Hematopoietic multipotent progenitor cell treated with erythropoietin and hydrocortisone succinate and interleukin-3 and kit ligand, for 8 days (in vitro differentiated cells): Measurements from ENCODE around the gene RSPO3.
A peak's percentile ranks its signal among the peaks of the same experiment; 100 is the strongest.
"Not testable (repeated sequence)": the region's sequence is repeated elsewhere in the genome, so short reads cannot be mapped to it uniquely, and the experiment has no call there.

ENCODE experiments used
- DNase-seq: peaks from one replicate; pipeline ENCODE4 v3.0.0-alpha.2; 2015

RSPO3 gene, protein sequence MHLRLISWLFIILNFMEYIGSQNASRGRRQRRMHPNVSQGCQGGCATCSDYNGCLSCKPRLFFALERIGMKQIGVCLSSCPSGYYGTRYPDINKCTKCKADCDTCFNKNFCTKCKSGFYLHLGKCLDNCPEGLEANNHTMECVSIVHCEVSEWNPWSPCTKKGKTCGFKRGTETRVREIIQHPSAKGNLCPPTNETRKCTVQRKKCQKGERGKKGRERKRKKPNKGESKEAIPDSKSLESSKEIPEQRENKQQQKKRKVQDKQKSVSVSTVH

DNA sequence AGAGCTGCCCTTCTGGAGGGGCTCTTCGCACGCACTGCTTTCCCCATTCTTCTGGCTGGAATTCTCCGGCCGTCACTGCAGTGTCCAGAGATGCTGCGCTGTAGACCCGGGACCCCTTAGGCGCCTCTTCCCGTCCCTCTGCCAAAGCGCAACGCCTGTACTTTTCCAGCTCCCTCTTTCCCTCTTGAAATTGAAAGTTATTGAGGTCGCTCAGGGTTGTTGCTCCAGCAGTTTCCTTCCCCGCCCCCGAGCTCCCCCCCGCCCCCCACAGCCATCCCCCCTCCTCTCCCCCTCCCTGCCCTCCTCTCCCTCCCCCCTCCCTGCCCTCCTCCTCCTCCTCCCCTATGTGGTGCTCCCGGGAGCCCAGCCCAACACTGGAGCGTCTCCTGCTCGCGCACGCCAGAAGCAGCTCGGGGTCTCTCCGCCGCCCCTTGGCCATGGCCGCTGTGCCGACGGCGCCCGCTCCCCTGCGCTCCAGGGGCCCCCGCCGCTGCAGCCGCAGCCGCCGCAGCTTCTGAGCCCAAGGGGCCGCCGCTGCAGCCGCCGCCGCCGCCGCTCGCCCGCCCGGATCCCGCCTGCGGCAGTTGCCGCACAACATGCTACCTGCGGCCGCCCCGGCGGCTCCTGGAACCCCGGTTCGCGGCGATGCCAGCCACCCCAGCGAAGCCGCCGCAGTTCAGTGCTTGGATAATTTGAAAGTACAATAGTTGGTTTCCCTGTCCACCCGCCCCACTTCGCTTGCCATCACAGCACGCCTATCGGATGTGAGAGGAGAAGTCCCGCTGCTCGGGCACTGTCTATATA, at the start of gene RSPO3:
RSPO3 (plus strand) TSS at position 374 of the 804 bp plus-strand sequence. CDS start 522 bp downstream, outside the sequence.
- DNase-seq = peak; percentile 4

- peak; percentile 9 for DNase-seq
Measured at GRCh38 chr6:127069659-127070279, 48.7 kb upstream of the RSPO3 start.

DNA sequence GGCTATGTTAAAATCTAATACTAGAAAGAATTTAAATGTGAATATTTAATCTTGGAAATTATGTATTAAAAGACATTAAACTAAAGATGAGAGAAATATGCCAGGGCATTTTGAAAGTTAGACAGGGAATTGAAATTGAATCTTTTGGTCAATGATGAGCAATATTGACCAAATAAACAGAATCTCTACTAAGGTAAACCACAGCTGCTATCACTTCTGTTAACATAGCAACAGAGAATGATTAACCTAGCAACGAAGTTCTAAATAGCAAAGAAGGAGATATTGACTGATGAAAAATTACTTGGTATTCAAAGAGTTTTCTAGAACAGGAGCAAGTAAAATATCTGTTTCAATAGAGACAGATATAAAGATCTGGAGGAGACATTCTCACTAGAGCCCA, 45.2 kb upstream of the RSPO3 start:
- DNase-seq = no peak

DNA sequence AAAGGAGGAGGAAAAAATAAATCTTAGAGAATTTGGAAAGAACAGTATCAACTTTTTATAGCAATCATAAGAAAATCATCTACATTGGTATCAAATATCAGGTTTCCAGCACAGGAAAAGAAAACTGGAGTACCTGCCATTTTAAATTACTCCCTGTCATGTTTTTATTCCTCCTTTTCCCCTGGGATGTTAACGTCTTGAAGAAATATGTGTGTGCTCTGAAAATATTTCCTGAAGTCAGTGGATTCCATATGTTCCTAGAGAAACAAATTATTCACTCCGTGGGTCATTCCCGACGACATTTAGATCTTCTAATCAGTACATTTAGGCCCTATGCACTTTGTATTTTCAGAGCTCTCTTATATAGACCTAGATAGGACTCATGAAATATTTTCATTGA, 42.0 kb upstream of the RSPO3 start:
- DNase-seq = no peak

- DNase-seq = no peak
Measured at GRCh38 chr6:127077886-127078285, 40.6 kb upstream of the RSPO3 start.

- DNase-seq = no peak
Measured at GRCh38 chr6:127078669-127079068, 39.8 kb upstream of the RSPO3 start.

GRCh38 chr6:127079681-127080080, 38.8 kb upstream of the RSPO3 start:
- no peak for DNase-seq

GRCh38 chr6:127080081-127080480, 38.4 kb upstream of the RSPO3 start:
- no peak for DNase-seq

GRCh38 chr6:127083231-127083962, 35.1 kb upstream of the RSPO3 start:
- DNase-seq = no peak

GRCh38 chr6:127083963-127084310, 34.5 kb upstream of the RSPO3 start:
- DNase-seq = no peak

- no peak for DNase-seq
Measured at GRCh38 chr6:127085181-127085580, 33.3 kb upstream of the RSPO3 start.

GRCh38 chr6:127090051-127090450, 28.4 kb upstream of the RSPO3 start:
- no peak for DNase-seq

DNA sequence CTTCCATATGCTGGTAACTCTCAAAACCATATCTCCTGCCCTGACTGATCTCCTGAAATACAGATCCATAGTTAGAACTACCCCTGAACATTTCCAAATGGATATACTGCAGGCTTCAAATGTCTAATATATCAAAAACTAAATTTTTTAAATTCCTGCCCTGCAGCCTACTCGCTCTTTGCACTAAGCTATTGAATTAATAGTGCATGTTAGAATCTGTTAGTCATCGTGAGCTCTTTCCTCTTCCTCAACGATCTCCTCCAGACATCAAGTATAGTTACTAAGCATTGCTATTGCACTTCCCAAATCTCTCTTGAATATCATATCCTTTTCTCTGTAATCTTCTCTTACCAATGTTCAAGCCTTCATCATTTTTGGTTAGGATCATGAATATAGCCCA, 26.0 kb upstream of the RSPO3 start:
- DNase-seq = no peak

DNA sequence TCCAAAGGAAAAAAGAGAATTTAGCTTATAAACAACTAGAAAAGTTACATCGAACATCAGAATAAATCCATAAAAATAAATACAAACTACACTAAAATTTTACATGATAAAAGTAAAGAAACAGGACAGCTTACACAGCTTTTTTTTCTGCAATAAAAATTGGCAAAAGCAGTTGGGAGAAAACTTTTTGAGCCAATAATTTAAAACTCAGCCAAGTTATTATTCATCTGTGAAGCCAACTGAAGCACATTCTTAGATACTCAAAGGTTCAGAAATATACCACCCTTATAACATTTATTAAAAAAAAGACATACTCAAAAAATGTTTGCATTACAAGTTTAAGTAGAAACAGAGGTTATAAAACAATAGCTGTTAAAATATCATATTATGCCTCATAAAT, 23.7 kb upstream of the RSPO3 start:
- DNase-seq = no peak

- DNase-seq = no peak
Measured at GRCh38 chr6:127096167-127096566, 22.3 kb upstream of the RSPO3 start.

DNA sequence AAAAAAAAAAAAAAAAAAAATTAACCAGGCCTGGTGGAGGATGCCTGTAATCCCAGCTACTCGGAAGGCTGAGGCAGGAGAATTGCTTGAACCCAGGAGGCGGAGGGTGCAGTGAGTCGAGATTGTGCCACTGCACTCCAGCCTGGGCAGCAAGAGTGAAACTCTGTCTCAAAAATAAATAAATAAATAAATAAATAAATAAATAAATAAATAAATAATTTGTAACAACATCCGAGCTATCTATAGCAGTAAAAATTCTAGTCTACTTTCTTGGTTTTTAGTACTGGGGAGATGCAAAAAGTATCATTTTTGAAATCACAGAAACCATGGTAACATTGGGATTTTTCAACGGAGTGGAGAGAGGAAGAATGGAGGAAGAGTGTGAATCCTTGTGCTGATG, 21.0 kb upstream of the RSPO3 start:
- not testable (repeated sequence) for DNase-seq

GRCh38 chr6:127100510-127101140, 17.8 kb upstream of the RSPO3 start:
- no peak for DNase-seq

DNA sequence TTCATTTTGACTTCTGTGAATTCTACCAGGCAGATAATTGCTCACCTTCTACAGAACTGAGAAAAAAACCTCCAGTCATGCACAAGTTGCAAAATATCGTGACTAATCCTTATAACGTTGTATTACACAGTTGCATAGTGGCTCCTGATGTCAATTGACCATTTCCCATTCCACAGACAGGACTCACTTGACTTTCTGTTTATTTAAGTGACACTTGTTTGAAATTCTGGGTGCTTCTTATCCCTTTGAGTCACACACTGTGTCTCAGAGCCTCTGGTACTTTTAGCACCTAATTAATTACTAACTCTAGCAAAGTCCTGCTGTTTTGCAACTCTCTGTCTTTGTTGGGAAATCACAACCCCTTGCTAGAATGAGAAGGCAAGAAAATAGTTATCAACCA, 16.2 kb upstream of the RSPO3 start:
- no peak for DNase-seq

- no peak for DNase-seq
Measured at GRCh38 chr6:127102859-127103258, 15.6 kb upstream of the RSPO3 start.

DNA sequence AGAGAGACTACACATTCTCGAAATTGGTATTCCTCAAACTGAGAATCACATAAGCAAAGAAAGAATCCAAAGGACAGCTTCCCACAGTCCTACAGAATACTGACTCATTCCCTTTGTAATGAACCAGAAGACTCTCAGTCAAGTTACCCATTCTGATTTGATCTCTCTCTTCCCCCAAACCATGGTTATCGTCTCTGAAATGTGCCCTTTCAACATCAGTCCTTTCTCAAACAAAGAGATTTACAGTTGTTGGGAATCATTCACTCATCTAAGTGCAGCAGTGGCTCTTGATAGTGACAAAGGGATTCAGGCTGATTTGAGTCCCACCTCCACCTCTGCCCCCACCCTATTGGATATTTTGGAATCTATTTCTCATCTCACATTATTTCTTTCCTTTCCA, 15.0 kb upstream of the RSPO3 start:
- DNase-seq = no peak

- no peak for DNase-seq
Measured at GRCh38 chr6:127107916-127108315, 10.6 kb upstream of the RSPO3 start.

GRCh38 chr6:127110712-127111111, 7.8 kb upstream of the RSPO3 start:
- no peak for DNase-seq

- DNase-seq = no peak
Measured at GRCh38 chr6:127111526-127111925, 6.9 kb upstream of the RSPO3 start.
